Activated CD8-positive, alpha-beta memory T cell treated with anti-CD3 and anti-CD28 coated beads, Interleukin-2, amount 50 U/mL, for 48 hours (primary cell): Measurements from ENCODE around the gene WFDC11.

ENCODE experiments used
- DNase-seq: peaks from one replicate; pipeline ENCODE4 v3.0.0-alpha.2; 2020

WFDC11 gene

DNA sequence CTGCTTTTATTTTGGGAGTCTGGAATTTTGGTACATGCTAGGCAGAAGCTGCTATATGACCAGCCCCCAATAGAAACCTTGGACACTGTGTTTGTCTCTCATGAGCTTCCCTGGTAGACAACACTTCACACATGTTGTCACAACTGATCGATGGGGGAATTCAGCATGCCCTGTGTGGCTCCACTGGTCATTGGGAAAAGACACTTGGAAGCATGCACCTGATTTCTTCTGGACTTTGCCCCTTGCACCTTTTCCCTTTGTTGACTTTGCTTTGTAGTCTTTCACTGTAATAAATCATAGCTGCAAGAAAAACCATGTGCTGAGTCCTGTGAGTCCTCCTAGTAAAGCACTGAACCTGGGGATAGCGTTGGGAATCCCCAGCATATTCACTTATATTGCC lies 48.4 kb downstream of the WFDC11 start:
- DNase-seq, result no peak

GRCh38 chr20:45617591-45617990 lies 52.4 kb downstream of the WFDC11 start:
- no peak for DNase-seq

GRCh38 chr20:45612314-45612713 lies 57.7 kb downstream of the WFDC11 start:
- DNase-seq, result no peak

DNA sequence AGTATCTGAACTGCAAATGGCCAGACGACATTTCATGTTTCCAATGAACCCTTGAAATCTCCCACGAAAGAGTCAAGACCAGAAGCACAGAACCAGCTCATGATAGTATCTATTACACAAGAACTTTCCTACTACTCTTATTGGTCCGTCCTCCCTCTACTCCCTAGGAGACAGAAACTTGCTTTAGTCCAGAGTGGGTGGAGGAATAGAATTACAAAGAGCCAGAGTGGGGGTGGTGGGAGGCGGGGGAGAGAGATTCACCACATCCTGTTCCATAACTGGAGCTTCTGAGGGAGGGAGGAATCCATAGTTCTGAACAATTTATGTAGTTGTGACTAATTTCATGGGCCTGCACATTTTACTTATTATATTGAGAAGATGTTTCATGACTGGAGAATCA lies 59.0 kb downstream of the WFDC11 start:
- DNase-seq, result peak; percentile 55

GRCh38 chr20:45607810-45608209 lies 62.2 kb downstream of the WFDC11 start:
- no peak for DNase-seq
